Ramos (cell line): ENCODE data around the gene LCA5L.
"Not testable (repeated sequence)": the region's sequence is repeated elsewhere in the genome, so short reads cannot be mapped to it uniquely, and the experiment has no call there.

Experiments
- in situ Hi-C: fragments of 300-500 bp; cut with MboI; formaldehyde crosslinking; loops from one replicate; pipeline ENCODE4 v1.14.3; 2022; ENCODE audit warnings: low sequenced_read_pairs; ENCODE audit not compliant: unreplicated experiment

LCA5L gene

GRCh38 chr21:39388811-39389155 lies 56.8 kb downstream of the LCA5L start:
- in situ Hi-C loops = loop anchor here (25.0 kb wide), 1 partner anchor 201 kb away; the partner anchor contains the start of gene PSMG1

- in situ Hi-C loops = loop anchor here (25.0 kb wide), 1 partner anchor 201 kb away; the partner anchor contains the start of gene PSMG1
Observed at GRCh38 chr21:39388038-39388810, 57.4 kb downstream of the LCA5L start.

GRCh38 chr21:39387461-39388037 lies 58.0 kb downstream of the LCA5L start:
- in situ Hi-C loops = loop anchor here (25.0 kb wide), 1 partner anchor 200 kb away; the partner anchor contains the start of gene PSMG1

- in situ Hi-C loops = loop anchor here (25.0 kb wide), 1 partner anchor 200 kb away; the partner anchor contains the start of gene PSMG1
Observed at GRCh38 chr21:39386899-39387298, 58.7 kb downstream of the LCA5L start.

- in situ Hi-C loops = loop anchor here (25.0 kb wide), 1 partner anchor 199 kb away; the partner anchor contains the start of gene PSMG1
Observed at GRCh38 chr21:39386194-39386593, 59.4 kb downstream of the LCA5L start.

- in situ Hi-C loops = loop anchor here (25.0 kb wide), 1 partner anchor 198 kb away; the partner anchor contains the start of gene PSMG1
Observed at GRCh38 chr21:39385299-39386145, 60.1 kb downstream of the LCA5L start.

GRCh38 chr21:39384674-39385298 lies 60.8 kb downstream of the LCA5L start:
- in situ Hi-C loops = loop anchor here (25.0 kb wide), 1 partner anchor 197 kb away; the partner anchor contains the start of gene PSMG1

- in situ Hi-C loops = loop anchor here (25.0 kb wide), 1 partner anchor 195 kb away; the partner anchor contains the start of gene PSMG1
Observed at GRCh38 chr21:39382096-39382495, 63.5 kb downstream of the LCA5L start.

- in situ Hi-C loops = loop anchor here (25.0 kb wide), 1 partner anchor 194 kb away; the partner anchor contains the start of gene PSMG1
Observed at GRCh38 chr21:39381009-39381408, 64.6 kb downstream of the LCA5L start.

- in situ Hi-C loops = loop anchor here (25.0 kb wide), 1 partner anchor 193 kb away; the partner anchor contains the start of gene PSMG1
Observed at GRCh38 chr21:39379986-39380891, 65.3 kb downstream of the LCA5L start.

- in situ Hi-C loops = loop anchor here (25.0 kb wide), 1 partner anchor 190 kb away; the partner anchor contains the start of gene PSMG1
Observed at GRCh38 chr21:39377444-39378050, 68.0 kb downstream of the LCA5L start.

GRCh38 chr21:39375446-39375845 lies 70.1 kb downstream of the LCA5L start:
- in situ Hi-C loops = loop anchor here (25.0 kb wide), 1 partner anchor 188 kb away; the partner anchor contains the start of gene PSMG1

GRCh38 chr21:39374046-39374445 lies 71.5 kb downstream of the LCA5L start:
- in situ Hi-C loops = no loop called here

- in situ Hi-C loops = no loop called here
Observed at GRCh38 chr21:39373634-39374033, 71.9 kb downstream of the LCA5L start.

- in situ Hi-C loops = not testable (repeated sequence)
Observed at GRCh38 chr21:39369896-39370288, 75.7 kb downstream of the LCA5L start.

GRCh38 chr21:39367783-39368182 lies 77.8 kb downstream of the LCA5L start:
- in situ Hi-C loops = no loop called here

- in situ Hi-C loops = no loop called here
Observed at GRCh38 chr21:39366563-39366962, 79.0 kb downstream of the LCA5L start.

- in situ Hi-C loops = no loop called here
Observed at GRCh38 chr21:39364949-39365348, 80.6 kb downstream of the LCA5L start.
